K562 (cell line): Measurements from ENCODE around the gene CCDC7. TPM values are rescaled to one million over a fixed set of nuclear protein-coding genes. Genes with fewer than 3 reads are reported as not detected.

Experiments
- ATAC-seq: fragments of 200-7000 bp; cut with Tn5 transposase; 3 replicates; pipeline ENCODE4 v1.9.1; 2020; ENCODE audit warnings: moderate library complexity
- BruUV-seq: library from RNA; stranded (reverse); fragments of 400-500 nt; replicated peaks from 2 replicates; lab custom pipeline; 2021; lab: Mats Ljungman, UMichigan
- CTCF ChIA-PET: fragments of 300-600 bp; formaldehyde crosslinking; extraction: SDS; loops from one replicate; lab custom pipeline; 2021; ENCODE audit warnings: low intra/inter-chr PET ratio; lab: Yijun Ruan, JAX
- POLR2A ChIA-PET: fragments of 300-600, 350-650 bp; sonication (Branson Sonifier 250); formaldehyde crosslinking; extraction: SDS; loops from one replicate; lab custom pipeline; 2021; ENCODE audit warnings: antibody characterized with exemption, inconsistent platforms; lab: Yijun Ruan, JAX
- DNase-seq, 4 experiments: peaks; one replicate each; pipeline versions ENCODE4 v3.0.0 to v3.0.0-alpha.2; 2011 to 2018; ENCODE audit warnings: low spot score in 3 of 4, mixed read lengths in 3 of 4; ENCODE audit errors: extremely low read depth in 1 of 4
- FAIRE-seq: peaks from 2 replicates; lab custom pipeline; 2011; peaks lifted over from hg19 to GRCh38; lab: Jason Lieb, UNC
- H2AFZ ChIP-seq: 2 replicates; pipeline ENCODE4 v1.6.0; 2011; ENCODE audit warnings: low read depth, low read length, control low read depth, inconsistent platforms
- H3K27ac ChIP-seq: fragments of 200-600 bp; 3 replicates; pipeline ENCODE4 v1.8.0; 2011; ENCODE audit warnings: low read depth, mild to moderate bottlenecking, control low read depth, inconsistent platforms, low read length, moderate library complexity, mixed read lengths; ENCODE audit errors: extremely low read depth
- H3K27me3 ChIP-seq, 2 experiments: fragments of 300-600 bp in 1 of 2; 2 replicates in 1 of 2; 3 replicates in 1 of 2; pipeline versions ENCODE4 v1.6.0 to v1.8.0; 2011; ENCODE audit warnings: inconsistent platforms in 2 of 2, low read length in 2 of 2, mild to moderate bottlenecking in 1 of 2, mixed read lengths in 1 of 2, moderate library complexity in 1 of 2; ENCODE audit not compliant: control insufficient read depth in 2 of 2, insufficient read depth in 2 of 2
- H3K36me3 ChIP-seq: fragments of 300-600 bp; 3 replicates; pipeline ENCODE4 v1.8.0; 2011; ENCODE audit warnings: mild to moderate bottlenecking, low read length, inconsistent platforms; ENCODE audit not compliant: control insufficient read depth, insufficient read depth
- H3K4me1 ChIP-seq, 2 experiments: fragments of 200-600 bp in 1 of 2; replicated peaks in 1 of 2; 2 replicates in 1 of 2; 3 replicates in 1 of 2; pipeline versions ENCODE4 v1.5.1 to v1.8.0; 2011; ENCODE audit warnings: inconsistent platforms in 2 of 2, low read length in 2 of 2, mild to moderate bottlenecking in 1 of 2, mixed read lengths in 1 of 2, moderate library complexity in 1 of 2; ENCODE audit not compliant: control insufficient read depth in 2 of 2, insufficient read depth in 2 of 2
- H3K4me2 ChIP-seq: 2 replicates; pipeline ENCODE4 v1.6.1; 2011; ENCODE audit warnings: low read length, control low read depth, inconsistent platforms, mixed read lengths; ENCODE audit not compliant: insufficient read depth
- H3K4me3 ChIP-seq: fragments of 200-600 bp; sonication (generic), shearing (Covaris generic); 2 replicates; pipeline ENCODE4 v1.5.1; 2016; ENCODE audit warnings: control low read depth, inconsistent platforms
- H3K79me2 ChIP-seq: fragments of 200-600 bp; 3 replicates; pipeline ENCODE4 v1.8.0; 2011; ENCODE audit warnings: low read length, inconsistent platforms; ENCODE audit not compliant: control insufficient read depth, insufficient read depth
- H3K9ac ChIP-seq, 2 experiments: 2 replicates each; pipeline versions ENCODE4 v1.6.0 to v1.6.1; 2011; ENCODE audit warnings: low read depth in 2 of 2, low read length in 2 of 2, control low read depth in 1 of 2, inconsistent platforms in 1 of 2, mild to moderate bottlenecking in 1 of 2, mixed read lengths in 1 of 2; ENCODE audit not compliant: insufficient read depth in 1 of 2
- H3K9me1 ChIP-seq: one replicate; pipeline ENCODE4 v1.6.0; 2011; ENCODE audit warnings: inconsistent platforms, mild to moderate bottlenecking, low read length, moderate library complexity; ENCODE audit not compliant: control insufficient read depth, insufficient read depth
- H3K9me3 ChIP-seq: replicated peaks from 2 replicates; pipeline ENCODE4 v1.5.1; 2011; ENCODE audit warnings: low read depth, low read length, inconsistent platforms; ENCODE audit not compliant: control insufficient read depth, insufficient read depth
- H4K20me1 ChIP-seq: replicated peaks from 2 replicates; pipeline ENCODE4 v1.6.1; 2011; ENCODE audit warnings: low read length, inconsistent platforms, mixed read lengths; ENCODE audit not compliant: control insufficient read depth, insufficient read depth
- HOXB6 ChIP-seq: fragments of 250-450 bp; sonication (Bioruptor Pico); IDR thresholded peaks from 2 replicates; pipeline ENCODE4 v1.5.1; 2022; ENCODE audit warnings: mild to moderate bottlenecking, borderline replicate concordance
- MYNN ChIP-seq, 2 experiments: sonication (generic); formaldehyde crosslinking in 1 of 2; IDR thresholded peaks; 2 replicates each; pipeline versions ENCODE4 v1.5.0 to v1.6.1; 2016 to 2020; ENCODE audit warnings: antibody characterized with exemption in 1 of 2, missing genetic modification reagents in 1 of 2
- PHF8 ChIP-seq: fragments of 200-600 bp; sonication (generic); IDR thresholded peaks from 2 replicates; pipeline ENCODE4 v1.6.1; 2012; ENCODE audit warnings: mixed run types, mild to moderate bottlenecking, inconsistent platforms, low read length, moderate library complexity, borderline replicate concordance
- RBM14 ChIP-seq: fragments of 200-400 bp; formaldehyde crosslinking; IDR thresholded peaks from 2 replicates; pipeline ENCODE4 v1.6.1; 2018; ENCODE audit warnings: low read depth, mild to moderate bottlenecking, low read length, moderate library complexity, borderline replicate concordance; ENCODE audit not compliant: insufficient read depth
- TGIF2 ChIP-seq: sonication (generic); formaldehyde crosslinking; IDR thresholded peaks from 2 replicates; pipeline ENCODE4 v1.8.1; 2022; ENCODE audit warnings: mild to moderate bottlenecking, missing genetic modification reagents, moderate library complexity
- THRAP3 ChIP-seq: fragments of 450-650 bp; IDR thresholded peaks from 2 replicates; pipeline ENCODE4 v1.6.1; 2016; ENCODE audit warnings: mild to moderate bottlenecking, inconsistent platforms, borderline replicate concordance
- ZNF23 ChIP-seq: fragments of 250-450 bp; sonication (Bioruptor Pico); IDR thresholded peaks from 2 replicates; pipeline ENCODE4 v1.4.0; 2020; ENCODE audit warnings: mild to moderate bottlenecking
- in situ Hi-C: fragments of 300-500 bp; cut with MboI; formaldehyde crosslinking; loops from 4 replicates; pipeline ENCODE4 v1.15.0; 2018; ENCODE audit warnings: inconsistent platforms, mixed read lengths
- intact Hi-C: fragments of 100-400 bp; cut with micrococcal nuclease; formaldehyde crosslinking; loops from 2 replicates; pipeline ENCODE4 v1.14.2; 2022
- polyA plus RNA-seq, 8 experiments: library from polyadenylated mRNA; depleted of rRNA in 4 of 8; stranded (reverse) in 5 of 8; unstranded in 3 of 8; fragments of >200 nt; fragmentation: Nextera tagmentation in 2 of 8; fragmentation: Illumina TruSeq in 1 of 8; extraction: Ambion mirVana in 2 of 8; extraction: Trizol in 1 of 8; gene quantifications; 2 replicates each; pipeline versions ENCODE4 v1.2.1 to v1.2.3, GENCODE V29; 2011 to 2014; ENCODE audit warnings: inconsistent platforms in 1 of 8, missing spikeins in 1 of 8
- total RNA-seq, 7 experiments: library from RNA; depleted of rRNA in 6 of 7; stranded (reverse); fragments of >200 nt in 6 of 7; fragmentation: Illumina TruSeq in 2 of 7; extraction: Trizol in 2 of 7; gene quantifications; 2 replicates each; pipeline versions ENCODE4 v1.2.1 to v1.2.3, GENCODE V29; 2011 to 2021; ENCODE audit warnings: low replicate concordance in 1 of 7
- TF ChIP-seq, protein P1 (sequence below): sonication (generic); formaldehyde crosslinking; IDR thresholded peaks from 2 replicates; pipeline ENCODE4 v1.8.1; 2022; ENCODE audit warnings: missing genetic modification reagents
- TF ChIP-seq, protein P2 (sequence below): sonication (generic); formaldehyde crosslinking; IDR thresholded peaks from 2 replicates; pipeline ENCODE4 v1.8.0; 2022; ENCODE audit warnings: mild to moderate bottlenecking, missing genetic modification reagents, borderline replicate concordance

The CCDC7 gene
- total and polyA plus RNA-seq, 9 of the 15 experiments (the other 6 are each of a cell fraction or from before 2014, with no cell fraction given): 1.5 to 6.6 (median 2.7) TPM

DNA sequence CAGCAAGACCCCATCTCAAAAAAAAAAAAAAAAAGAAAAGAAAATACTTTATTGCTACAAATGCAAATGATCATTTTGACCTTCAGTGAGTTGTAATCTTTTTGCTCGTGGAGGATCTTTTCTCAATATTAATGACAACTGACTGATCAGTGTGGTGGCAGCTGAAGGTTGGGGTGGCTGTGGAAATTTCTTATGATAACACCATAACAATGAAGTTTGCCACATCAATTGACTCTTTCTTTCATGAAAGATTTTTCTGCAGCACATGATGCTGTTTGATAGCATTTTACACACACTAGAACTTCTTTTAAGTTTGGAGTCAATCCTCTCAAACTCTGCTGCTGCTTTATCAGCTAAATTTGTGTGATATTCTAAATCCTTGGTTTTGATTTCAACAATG lies 12.4 kb upstream of the CCDC7 start (continued):
- TF ChIP-seq PHF8 (no peak), HOXB6 (no peak), MYNN (IDR thresholded peaks at IDR 0.05) (no peak), MYNN (CRISPR knock-in tag; IDR thresholded peaks at IDR 0.05) (no peak), RBM14 (no peak), ZNF23 (no peak)
- TF ChIP-seq, protein P1, sequence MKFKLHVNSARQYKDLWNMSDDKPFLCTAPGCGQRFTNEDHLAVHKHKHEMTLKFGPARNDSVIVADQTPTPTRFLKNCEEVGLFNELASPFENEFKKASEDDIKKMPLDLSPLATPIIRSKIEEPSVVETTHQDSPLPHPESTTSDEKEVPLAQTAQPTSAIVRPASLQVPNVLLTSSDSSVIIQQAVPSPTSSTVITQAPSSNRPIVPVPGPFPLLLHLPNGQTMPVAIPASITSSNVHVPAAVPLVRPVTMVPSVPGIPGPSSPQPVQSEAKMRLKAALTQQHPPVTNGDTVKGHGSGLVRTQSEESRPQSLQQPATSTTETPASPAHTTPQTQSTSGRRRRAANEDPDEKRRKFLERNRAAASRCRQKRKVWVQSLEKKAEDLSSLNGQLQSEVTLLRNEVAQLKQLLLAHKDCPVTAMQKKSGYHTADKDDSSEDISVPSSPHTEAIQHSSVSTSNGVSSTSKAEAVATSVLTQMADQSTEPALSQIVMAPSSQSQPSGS (CRISPR knock-in tag): no peak
- TF ChIP-seq, protein P2, sequence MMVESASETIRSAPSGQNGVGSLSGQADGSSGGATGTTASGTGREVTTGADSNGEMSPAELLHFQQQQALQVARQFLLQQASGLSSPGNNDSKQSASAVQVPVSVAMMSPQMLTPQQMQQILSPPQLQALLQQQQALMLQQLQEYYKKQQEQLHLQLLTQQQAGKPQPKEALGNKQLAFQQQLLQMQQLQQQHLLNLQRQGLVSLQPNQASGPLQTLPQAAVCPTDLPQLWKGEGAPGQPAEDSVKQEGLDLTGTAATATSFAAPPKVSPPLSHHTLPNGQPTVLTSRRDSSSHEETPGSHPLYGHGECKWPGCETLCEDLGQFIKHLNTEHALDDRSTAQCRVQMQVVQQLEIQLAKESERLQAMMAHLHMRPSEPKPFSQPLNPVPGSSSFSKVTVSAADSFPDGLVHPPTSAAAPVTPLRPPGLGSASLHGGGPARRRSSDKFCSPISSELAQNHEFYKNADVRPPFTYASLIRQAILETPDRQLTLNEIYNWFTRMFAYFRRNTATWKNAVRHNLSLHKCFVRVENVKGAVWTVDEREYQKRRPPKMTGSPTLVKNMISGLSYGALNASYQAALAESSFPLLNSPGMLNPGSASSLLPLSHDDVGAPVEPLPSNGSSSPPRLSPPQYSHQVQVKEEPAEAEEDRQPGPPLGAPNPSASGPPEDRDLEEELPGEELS (CRISPR knock-in tag): no peak

DNA sequence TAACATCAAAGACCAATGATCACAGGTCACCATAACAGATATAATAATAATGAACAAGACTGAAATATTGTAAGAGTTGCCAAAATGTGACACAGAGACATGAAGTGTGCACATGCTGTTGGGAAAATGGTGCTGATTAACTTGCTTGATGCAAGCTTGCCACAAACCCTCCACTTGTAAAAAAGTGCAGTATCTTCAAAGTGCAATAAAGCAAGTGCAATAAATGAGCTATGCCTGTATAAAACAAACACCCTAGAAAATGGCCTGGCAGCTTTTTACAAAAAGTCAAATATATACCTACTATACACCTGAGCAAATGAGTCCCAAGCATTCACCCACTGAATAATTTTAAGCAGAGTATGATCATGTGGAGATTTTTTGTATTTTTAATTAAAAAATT lies 9.7 kb upstream of the CCDC7 start:
- TF ChIP-seq TGIF2 (CRISPR knock-in tag) (no peak), THRAP3 (no peak)
- Histone ChIP-seq H2AFZ (0 out of 2 replicates have a peak overlapping the region, but pooled peaks have one; percentile 61), H3K36me3 (no peaks in the 10 kb centered on the region), H4K20me1 (no peaks in the 10 kb centered on the region), H3K27me3 (no peaks in the 10 kb centered on the region), H3K9me1 (no peaks in the 10 kb centered on the region), H3K27ac (no peak overlapping the region), H3K4me1 (no peaks in the 10 kb centered on the region), H3K9me3 (no peaks in the 10 kb centered on the region; the same call in 1 of the 2 replicates), H3K4me3 (no peak overlapping the region), H3K79me2 (no peaks in the 10 kb centered on the region), H3K9ac (no peak overlapping the region), H3K4me2 (no peak overlapping the region)
- no peak for FAIRE-seq
- intact Hi-C loops (no loop called here), in situ Hi-C loops (no loop called here)
- ATAC-seq: no peak
- ChIA-PET CTCF (no interaction called here), POLR2A (interaction anchor here (1.5 kb wide), 1 partner anchor 11 kb away, joined by 4 read pairs; no protein-coding TSS in a partner anchor)
- no TSS peak for BruUV-seq
- DNase-seq: no peak
